ENCODE measurements around the gene CEPT1.

CEPT1 gene

DNA sequence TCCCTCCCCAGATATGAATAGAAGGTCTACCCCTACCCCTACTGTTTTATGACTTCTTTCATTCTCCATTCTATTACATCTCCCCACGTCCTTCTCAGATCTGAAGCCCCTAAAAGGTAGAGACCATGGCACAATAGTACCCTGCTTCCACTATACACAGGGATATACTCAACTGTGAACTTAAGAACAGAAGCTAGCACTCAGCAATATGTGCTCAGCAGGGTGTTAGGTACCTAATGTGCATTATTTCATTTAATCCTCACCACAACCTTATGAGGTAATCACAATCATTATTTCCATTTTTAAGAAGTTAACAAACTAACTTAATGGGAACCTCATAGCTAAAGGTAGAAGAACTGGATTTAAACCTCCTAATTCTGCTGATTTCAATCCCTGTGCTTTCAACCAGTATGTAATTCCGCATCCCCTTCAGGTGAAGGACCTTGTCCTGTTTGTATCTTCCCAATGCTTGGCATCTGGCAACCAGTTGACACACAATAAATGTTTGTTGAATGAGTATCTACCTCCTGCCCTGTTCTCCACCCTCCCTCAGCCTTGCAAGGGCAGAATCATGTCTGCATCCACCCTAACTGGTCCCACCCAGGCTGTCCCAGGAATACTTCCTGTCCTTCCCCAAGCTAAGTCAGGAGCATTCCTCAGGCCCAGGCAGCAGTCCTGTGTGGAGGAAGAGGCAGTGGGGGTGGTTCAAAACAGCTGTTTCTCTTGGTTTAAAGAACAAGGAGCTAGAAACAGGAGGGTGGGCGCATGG lies 53.9 kb downstream of the CEPT1 start:
- Histone ChIP-seq H3K4me1 (ENCODE audit: control insufficient read depth, insufficient read depth, low read length, unreplicated experiment) (peaks cover 14% of the 10 kb centered on the region), H3K27ac (ENCODE audit: low read depth, low read length) (no peak overlapping the region), H3K79me2 (ENCODE audit: control insufficient read depth, insufficient read depth, low read length, unreplicated experiment) (no peaks in the 10 kb centered on the region), H3K36me3 (ENCODE audit: insufficient read depth, low read length) (peaks cover 5% of the 10 kb centered on the region), H3K27me3 (ENCODE audit: insufficient read depth, low read length) (no peaks in the 10 kb centered on the region), H2AFZ (ENCODE audit: low read length, unreplicated experiment) (no peak overlapping the region), H3K4me3 (ENCODE audit: low read depth, low read length) (no peak overlapping the region)

DNA sequence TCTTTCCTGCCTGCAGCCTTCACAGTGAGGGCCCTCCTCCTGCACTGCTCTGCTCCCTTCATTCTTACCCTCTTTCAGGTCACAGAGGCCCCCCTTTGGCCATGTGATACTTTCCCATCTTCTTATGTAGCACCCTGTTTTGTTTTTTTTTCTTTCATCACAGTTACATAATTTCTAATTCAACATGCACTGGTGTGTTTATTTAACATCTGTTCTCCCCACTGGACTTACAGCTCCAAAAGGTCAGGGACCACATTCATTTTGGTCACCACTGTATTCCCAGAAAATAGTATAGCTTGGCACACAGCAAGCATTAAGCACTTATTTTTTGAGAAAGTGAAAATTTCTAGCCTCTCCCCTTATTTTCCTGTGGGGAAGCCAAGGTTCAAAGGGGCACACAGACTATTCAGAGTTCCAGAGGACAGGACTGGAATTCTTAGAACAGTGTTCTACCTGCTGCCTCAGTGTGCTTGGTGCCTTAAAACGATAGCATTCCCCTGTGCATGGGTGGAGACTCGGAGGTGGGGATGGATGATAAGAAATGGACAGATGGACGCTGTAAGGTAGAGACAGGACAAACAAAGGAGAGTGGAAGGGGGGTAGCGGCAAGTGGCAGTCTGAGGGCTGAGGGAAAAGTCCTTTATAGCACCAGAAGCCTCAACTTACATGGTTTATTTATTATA lies 55.1 kb downstream of the CEPT1 start:
- Histone ChIP-seq H3K4me1 (ENCODE audit: control insufficient read depth, insufficient read depth, low read length, unreplicated experiment) (peaks cover 14% of the 10 kb centered on the region), H3K27me3 (ENCODE audit: insufficient read depth, low read length) (no peaks in the 10 kb centered on the region), H3K27ac (ENCODE audit: low read depth, low read length) (no peak overlapping the region), H3K4me3 (ENCODE audit: low read depth, low read length) (no peak overlapping the region), H2AFZ (ENCODE audit: low read length, unreplicated experiment) (no peak overlapping the region), H3K36me3 (ENCODE audit: insufficient read depth, low read length) (no peaks in the 10 kb centered on the region), H3K79me2 (ENCODE audit: control insufficient read depth, insufficient read depth, low read length, unreplicated experiment) (no peaks in the 10 kb centered on the region)

GRCh38 chr1:111196213-111196612 lies 56.2 kb downstream of the CEPT1 start:
- Histone ChIP-seq H3K4me3 (ENCODE audit: low read depth, low read length) (no peak overlapping the region), H3K4me1 (ENCODE audit: control insufficient read depth, insufficient read depth, low read length, unreplicated experiment) (peaks cover 6% of the 10 kb centered on the region), H3K27ac (ENCODE audit: low read depth, low read length) (no peak overlapping the region)

GRCh38 chr1:111197598-111198284 lies 57.7 kb downstream of the CEPT1 start:
- Histone ChIP-seq H3K27me3 (ENCODE audit: insufficient read depth, low read length) (no peaks in the 10 kb centered on the region), H3K4me1 (ENCODE audit: control insufficient read depth, insufficient read depth, low read length, unreplicated experiment) (no peaks in the 10 kb centered on the region), H3K36me3 (ENCODE audit: insufficient read depth, low read length) (no peaks in the 10 kb centered on the region), H3K4me3 (ENCODE audit: low read depth, low read length) (no peak overlapping the region), H3K79me2 (ENCODE audit: control insufficient read depth, insufficient read depth, low read length, unreplicated experiment) (no peaks in the 10 kb centered on the region), H3K27ac (ENCODE audit: low read depth, low read length) (no peak overlapping the region), H2AFZ (ENCODE audit: low read length, unreplicated experiment) (no peak overlapping the region)

More at GRCh38 chr1:111196213-111196612, 56.2 kb downstream of the CEPT1 start:
- Histone ChIP-seq H3K36me3 (ENCODE audit: insufficient read depth, low read length) (no peaks in the 10 kb centered on the region), H3K27me3 (ENCODE audit: insufficient read depth, low read length) (no peaks in the 10 kb centered on the region), H3K79me2 (ENCODE audit: control insufficient read depth, insufficient read depth, low read length, unreplicated experiment) (no peaks in the 10 kb centered on the region), H2AFZ (ENCODE audit: low read length, unreplicated experiment) (no peak overlapping the region)

DNA sequence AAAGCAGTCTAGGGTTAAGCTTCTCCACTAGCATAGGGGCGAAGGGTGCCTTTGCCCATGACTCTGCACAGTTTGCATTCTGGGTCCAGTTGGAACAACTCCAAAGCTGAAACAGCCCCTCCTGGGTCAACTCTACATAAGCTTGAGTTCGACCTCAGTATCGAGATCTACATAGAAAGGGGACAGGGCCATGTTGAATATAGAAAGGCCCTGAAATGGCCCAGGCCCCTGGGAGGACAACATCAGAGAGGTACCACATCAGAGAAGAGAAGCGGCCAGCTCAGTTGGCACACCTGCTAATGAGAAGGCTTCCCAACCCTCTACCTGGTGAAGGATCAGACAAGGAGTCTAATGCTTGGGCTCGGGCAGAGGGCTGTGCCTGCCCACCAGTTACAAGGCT lies 58.8 kb downstream of the CEPT1 start:
- Histone ChIP-seq H3K36me3 (ENCODE audit: insufficient read depth, low read length) (no peaks in the 10 kb centered on the region), H2AFZ (ENCODE audit: low read length, unreplicated experiment) (no peak overlapping the region), H3K27ac (ENCODE audit: low read depth, low read length) (no peak overlapping the region), H3K79me2 (ENCODE audit: control insufficient read depth, insufficient read depth, low read length, unreplicated experiment) (no peaks in the 10 kb centered on the region), H3K4me1 (ENCODE audit: control insufficient read depth, insufficient read depth, low read length, unreplicated experiment) (peaks cover 9% of the 10 kb centered on the region), H3K27me3 (ENCODE audit: insufficient read depth, low read length) (no peaks in the 10 kb centered on the region), H3K4me3 (ENCODE audit: low read depth, low read length) (no peak overlapping the region)

DNA sequence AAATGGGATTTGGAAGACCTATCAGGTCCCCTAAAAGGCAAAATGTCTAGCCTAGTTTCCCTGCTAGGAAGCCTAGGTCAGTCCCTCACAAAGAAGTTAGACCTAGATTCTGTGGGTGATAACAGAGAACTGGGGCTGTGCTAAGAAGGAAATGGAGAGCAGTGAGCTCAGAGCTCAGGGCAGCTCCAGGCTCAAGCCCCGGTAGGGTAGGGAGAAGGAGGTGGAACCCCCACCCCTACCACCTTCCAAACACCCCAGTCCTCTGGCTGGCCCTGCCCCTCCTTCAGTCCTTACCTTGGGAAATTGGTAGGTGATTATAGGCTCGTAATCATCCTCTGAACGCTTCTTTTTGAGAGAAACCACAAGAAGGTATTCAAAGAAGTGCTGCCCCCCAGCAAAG lies 59.3 kb downstream of the CEPT1 start:
- H3K36me3 ChIP-seq (ENCODE audit: insufficient read depth, low read length), result no peaks in the 10 kb centered on the region
- H3K27me3 ChIP-seq (ENCODE audit: insufficient read depth, low read length), result peaks cover 3% of the 10 kb centered on the region; the same call in 1 of the 2 replicates
- no peak overlapping the region for H2AFZ ChIP-seq (ENCODE audit: low read length, unreplicated experiment)
- H3K79me2 ChIP-seq (ENCODE audit: control insufficient read depth, insufficient read depth, low read length, unreplicated experiment), result no peaks in the 10 kb centered on the region
- H3K27ac ChIP-seq (ENCODE audit: low read depth, low read length), result no peak overlapping the region
- H3K4me1 ChIP-seq (ENCODE audit: control insufficient read depth, insufficient read depth, low read length, unreplicated experiment), result peaks cover 9% of the 10 kb centered on the region
- H3K4me3 ChIP-seq (ENCODE audit: low read depth, low read length), result no peak overlapping the region

DNA sequence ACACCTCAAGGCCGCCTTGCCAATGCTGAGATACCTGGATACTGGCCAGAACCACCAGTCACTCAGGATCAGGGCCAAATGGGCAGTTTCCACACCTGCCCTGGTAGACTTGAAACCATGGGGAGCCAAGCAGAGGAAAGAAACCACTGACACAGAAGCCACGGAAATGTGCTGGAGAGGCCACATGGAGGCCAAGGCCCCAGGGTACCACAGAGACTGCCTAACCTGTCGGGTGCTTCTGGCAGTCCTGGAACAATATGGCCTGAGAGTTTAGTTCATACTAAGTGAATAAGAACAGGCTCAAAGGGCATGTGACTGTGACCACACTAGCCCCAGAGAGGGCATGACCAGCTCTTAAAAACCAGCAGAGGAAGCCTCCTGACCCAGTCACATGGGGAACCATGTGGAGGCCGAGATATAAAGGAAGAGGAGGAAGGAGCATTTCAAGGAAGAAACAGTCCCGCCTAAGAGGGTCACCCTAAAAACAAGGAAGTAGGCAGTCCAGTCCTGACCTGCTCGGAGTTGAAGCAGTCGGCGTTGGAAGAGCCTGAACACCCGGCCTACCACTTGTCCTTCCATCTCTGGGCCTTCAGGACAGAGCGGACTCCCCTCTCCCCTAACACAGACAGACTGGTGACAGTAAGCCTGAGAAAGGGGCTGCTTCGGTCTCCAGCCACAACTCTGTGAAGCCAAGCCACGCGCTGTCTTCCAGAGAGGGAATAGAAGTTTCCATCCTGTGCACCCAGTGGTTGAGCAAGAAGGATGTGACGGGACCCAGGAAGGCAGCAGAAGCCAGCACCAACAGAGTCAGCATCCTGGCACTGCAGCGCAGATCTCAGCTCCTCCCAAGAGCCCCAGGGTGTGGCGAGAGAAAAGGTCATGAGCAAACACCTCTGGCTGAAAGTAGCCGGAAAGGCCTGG lies 60.1 kb downstream of the CEPT1 start, which contains the start of gene DENND2D:
Gene DENND2D, minus strand, starts transcription at position 766 of the 921 bp plus-strand sequence. Its CDS starts 187 bp downstream, at position 579.
- Histone ChIP-seq H3K36me3 (ENCODE audit: insufficient read depth, low read length) (no peaks in the 10 kb centered on the region), H3K79me2 (ENCODE audit: control insufficient read depth, insufficient read depth, low read length, unreplicated experiment) (no peaks in the 10 kb centered on the region), H3K4me1 (ENCODE audit: control insufficient read depth, insufficient read depth, low read length, unreplicated experiment) (peaks cover 9% of the 10 kb centered on the region), H3K27ac (ENCODE audit: low read depth, low read length) (no peak within 1 kb of the TSS), H2AFZ (ENCODE audit: low read length, unreplicated experiment) (no peak within 1 kb of the TSS), H3K27me3 (ENCODE audit: insufficient read depth, low read length) (peaks cover 11% of the 10 kb centered on the region), H3K4me3 (ENCODE audit: low read depth, low read length) (no peak within 1 kb of the TSS)

GRCh38 chr1:111200802-111201161 lies 60.8 kb downstream of the CEPT1 start:
- Histone ChIP-seq H3K79me2 (ENCODE audit: control insufficient read depth, insufficient read depth, low read length, unreplicated experiment) (no peaks in the 10 kb centered on the region), H3K36me3 (ENCODE audit: insufficient read depth, low read length) (no peaks in the 10 kb centered on the region), H3K4me1 (ENCODE audit: control insufficient read depth, insufficient read depth, low read length, unreplicated experiment) (peaks cover 9% of the 10 kb centered on the region), H3K27me3 (ENCODE audit: insufficient read depth, low read length) (peaks cover 18% of the 10 kb centered on the region), H2AFZ (ENCODE audit: low read length, unreplicated experiment) (no peak overlapping the region), H3K4me3 (ENCODE audit: low read depth, low read length) (no peak overlapping the region), H3K27ac (ENCODE audit: low read depth, low read length) (no peak overlapping the region)

DNA sequence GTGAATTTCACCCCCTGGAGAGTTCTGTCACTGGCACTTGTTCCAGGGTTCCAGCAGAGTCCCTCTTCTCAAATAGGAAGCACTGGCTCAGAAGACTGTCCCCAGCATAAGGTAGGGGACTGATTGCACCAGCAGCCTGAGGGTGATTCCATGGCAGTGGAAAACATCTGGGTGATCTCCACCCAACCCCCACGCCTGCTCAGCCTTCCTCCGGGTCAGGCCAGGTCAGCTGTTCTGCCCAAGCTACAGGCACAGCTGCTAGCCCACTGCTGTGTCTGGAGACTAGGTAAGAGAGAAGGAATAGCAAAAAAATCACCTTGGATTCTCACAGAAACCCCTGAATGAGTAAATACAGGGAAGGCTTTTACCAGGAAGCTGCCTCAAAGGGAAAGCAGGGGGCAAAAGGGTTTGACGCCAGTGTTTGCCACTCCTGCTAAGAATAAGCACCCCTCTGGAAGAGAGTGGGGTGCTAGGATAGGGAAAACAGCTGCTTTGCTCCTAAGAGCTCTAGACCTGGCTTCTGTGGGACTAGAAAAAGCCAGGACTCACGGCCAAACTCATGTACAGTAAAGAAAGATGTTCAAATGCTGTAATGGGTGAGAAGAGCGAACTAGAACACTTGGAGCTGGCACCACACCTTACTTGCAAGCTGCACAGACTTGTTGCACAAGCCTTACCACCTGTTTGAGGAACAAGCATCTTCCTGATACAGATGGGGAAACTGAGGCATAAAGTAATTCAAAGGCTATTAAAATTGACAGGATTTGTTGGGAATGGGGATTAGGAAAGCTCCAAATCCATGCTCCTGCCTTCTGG lies 61.5 kb downstream of the CEPT1 start:
- Histone ChIP-seq H3K79me2 (ENCODE audit: control insufficient read depth, insufficient read depth, low read length, unreplicated experiment) (no peaks in the 10 kb centered on the region), H3K36me3 (ENCODE audit: insufficient read depth, low read length) (no peaks in the 10 kb centered on the region), H2AFZ (ENCODE audit: low read length, unreplicated experiment) (no peak overlapping the region), H3K27ac (ENCODE audit: low read depth, low read length) (no peak overlapping the region), H3K4me1 (ENCODE audit: control insufficient read depth, insufficient read depth, low read length, unreplicated experiment) (peaks cover 9% of the 10 kb centered on the region), H3K27me3 (ENCODE audit: insufficient read depth, low read length) (peaks cover 23% of the 10 kb centered on the region), H3K4me3 (ENCODE audit: low read depth, low read length) (no peak overlapping the region)

All from ACC112 (cell line).